ENCODE data around the gene MRPL21. TPM values are rescaled to one million over a fixed set of nuclear protein-coding genes. Genes with fewer than 3 reads are reported as not detected.

MRPL21 gene
- total and polyA plus RNA-seq, 2 of the 13 experiments (the other 11 are each of a cell fraction or from before 2014, with no cell fraction given), result 61.5 to 100 TPM

- WGBS (ENCODE audit: low lambda C conversion rate), result 92% methylated on average over 17 of the region's 17 CpGs
- Histone ChIP-seq H3K9me3 (ENCODE audit: low read length) (no peaks in the 10 kb centered on the region), H3K4me3 (replicated peaks in 1 of 3; ENCODE audit: insufficient read depth in 1 of 3, low read depth in 2 of 3, low read length in 3 of 3) (no peak overlapping the region), H3K79me2 (ENCODE audit: insufficient read depth, low read length) (no peaks in the 10 kb centered on the region), H3K27me3 (ENCODE audit: control insufficient read depth in 1 of 2, insufficient read depth in 2 of 2, low read length in 2 of 2) (no peaks in the 10 kb centered on the region; a peak in 1 of 5 replicates), H2AFZ (ENCODE audit: low read length) (no peak overlapping the region), H3K27ac (ENCODE audit: extremely low read length, insufficient read depth, low read length) (no peak overlapping the region), H3K4me2 (ENCODE audit: low read depth, low read length) (no peak overlapping the region), H3K36me3 (replicated peaks in 1 of 2; ENCODE audit: control insufficient read depth in 1 of 2, insufficient read depth in 2 of 2, low read length in 2 of 2) (peaks cover 19 to 65% of the 10 kb centered on the region in 2 experiments; a peak in 4 of 5 replicates), H3K9ac (ENCODE audit: insufficient read depth, low read depth, low read length) (no peak overlapping the region), H4K20me1 (ENCODE audit: insufficient read depth, low read length) (no peaks in the 10 kb centered on the region), H3K4me1 (ENCODE audit: insufficient read depth, low read length) (no peaks in the 10 kb centered on the region)
- intact Hi-C loops (cut with micrococcal nuclease; ENCODE audit: unreplicated experiment), result no loop called here
- in situ Hi-C loops (cut with HindIII; ENCODE audit: extremely low pct_ligation_motif_present, low pct_unique_long_range_greater_than_20kb), result no loop called here
- DNase-seq (ENCODE audit: low spot score), result no peak
- ChIA-PET CTCF (ENCODE audit: low intra/inter-chr PET ratio, low total read pairs) (no interaction called here), POLR2A (no interaction called here)
- no peak for FAIRE-seq
- no TSS peak for BruUV-seq (replicated peaks)
- TF ChIP-seq MLLT10 (CRISPR knock-in tag; IDR thresholded peaks at IDR 0.05) (no peak), MED13 (CRISPR knock-in tag; IDR thresholded peaks at IDR 0.05) (no peak), TMF1 (CRISPR knock-in tag; IDR thresholded peaks at IDR 0.05; ENCODE audit: low read depth) (no peak), BORCS8-MEF2B (CRISPR knock-in tag; IDR thresholded peaks at IDR 0.05) (no peak)
- TF ChIP-seq, protein P1, sequence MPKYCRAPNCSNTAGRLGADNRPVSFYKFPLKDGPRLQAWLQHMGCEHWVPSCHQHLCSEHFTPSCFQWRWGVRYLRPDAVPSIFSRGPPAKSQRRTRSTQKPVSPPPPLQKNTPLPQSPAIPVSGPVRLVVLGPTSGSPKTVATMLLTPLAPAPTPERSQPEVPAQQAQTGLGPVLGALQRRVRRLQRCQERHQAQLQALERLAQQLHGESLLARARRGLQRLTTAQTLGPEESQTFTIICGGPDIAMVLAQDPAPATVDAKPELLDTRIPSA (CRISPR knock-in tag; IDR thresholded peaks at IDR 0.05; ENCODE audit: borderline replicate concordance), result no peak
- ATAC-seq, result no peak
These were observed 28.3 kb upstream of the MRPL21 start for GRCh38 chr11:68931911-68932310.

DNA sequence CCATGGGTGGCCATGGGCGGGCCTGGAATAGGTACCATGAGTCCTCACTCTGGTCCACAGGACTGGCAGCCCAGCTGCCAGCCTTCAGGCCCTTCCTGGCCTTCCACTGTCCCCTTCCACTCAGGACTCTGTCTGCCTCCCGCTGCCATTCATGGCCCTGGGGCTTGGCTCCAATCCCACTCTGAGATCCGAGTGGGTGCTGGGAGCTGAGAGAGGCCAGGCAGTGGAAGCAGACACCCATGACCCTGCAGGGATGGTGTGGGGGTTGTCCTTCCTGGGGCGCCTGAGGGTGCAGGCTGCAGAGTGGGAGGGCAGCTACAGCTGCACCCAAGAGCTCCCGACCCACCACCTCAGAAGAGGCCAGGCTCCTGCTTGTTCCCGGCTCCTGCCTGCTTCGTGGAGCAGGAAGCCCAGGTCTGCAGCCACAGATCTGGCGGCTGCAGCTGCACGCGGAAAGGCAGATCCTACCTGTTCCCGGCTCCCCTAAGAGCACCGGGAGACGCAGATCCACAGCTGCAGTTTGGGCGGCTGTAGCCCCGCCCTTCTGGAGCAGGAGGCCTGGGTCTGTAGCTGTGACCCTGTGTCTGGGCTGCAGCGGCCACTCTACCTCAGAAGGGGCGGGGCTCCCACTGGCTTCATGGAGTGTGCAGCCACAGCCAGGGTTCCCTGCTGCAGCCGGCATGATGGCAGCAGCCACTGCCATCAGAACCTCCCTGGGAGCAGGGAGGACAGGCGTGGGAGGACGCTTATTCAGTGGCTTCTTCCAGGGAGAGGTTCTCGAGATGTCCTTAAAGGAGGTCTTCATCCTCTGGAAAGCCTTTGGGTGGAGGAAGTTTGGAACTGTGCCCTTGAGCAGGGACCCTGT is 27.6 kb upstream of the MRPL21 start:
- ChIA-PET CTCF (ENCODE audit: low intra/inter-chr PET ratio, low total read pairs) (no interaction called here), POLR2A (no interaction called here)
- H2AFZ ChIP-seq (ENCODE audit: low read length), result no peak overlapping the region
- no peak overlapping the region for H3K27ac ChIP-seq (ENCODE audit: extremely low read length, insufficient read depth, low read length)
- H3K4me3 ChIP-seq (replicated peaks in 1 of 3; ENCODE audit: insufficient read depth in 1 of 3, low read depth in 2 of 3, low read length in 3 of 3), result no peak overlapping the region
- H4K20me1 ChIP-seq (ENCODE audit: insufficient read depth, low read length), result no peaks in the 10 kb centered on the region
- no peak for FAIRE-seq
- no peak for DNase-seq (ENCODE audit: low spot score)
- H3K9me3 ChIP-seq (ENCODE audit: low read length), result peaks cover 1% of the 10 kb centered on the region; the same call in 1 of the 2 replicates
- H3K79me2 ChIP-seq (ENCODE audit: insufficient read depth, low read length), result no peaks in the 10 kb centered on the region
- ATAC-seq, result no peak
- intact Hi-C loops (cut with micrococcal nuclease; ENCODE audit: unreplicated experiment), result no loop called here
- in situ Hi-C loops (cut with HindIII; ENCODE audit: extremely low pct_ligation_motif_present, low pct_unique_long_range_greater_than_20kb), result no loop called here
- no peak overlapping the region for H3K9ac ChIP-seq (ENCODE audit: insufficient read depth, low read depth, low read length)
- H3K27me3 ChIP-seq (ENCODE audit: control insufficient read depth in 1 of 2, insufficient read depth in 2 of 2, low read length in 2 of 2), result no peaks in the 10 kb centered on the region; a peak in 1 of 5 replicates
- H3K36me3 ChIP-seq (replicated peaks in 1 of 2; ENCODE audit: control insufficient read depth in 1 of 2, insufficient read depth in 2 of 2, low read length in 2 of 2), result peaks cover 18 to 60% of the 10 kb centered on the region in 2 experiments; a peak in 4 of 5 replicates
- no peak for TF ChIP-seq TCF7L2 (IDR thresholded peaks at IDR 0.05; ENCODE audit: low read depth, low read length)
- peak; percentile 55 for TF ChIP-seq AGO2 (optimal IDR thresholded peaks at IDR 0.05; ENCODE audit: low read depth, low read length)
- no peak overlapping the region for H3K4me2 ChIP-seq (ENCODE audit: low read depth, low read length)
- H3K4me1 ChIP-seq (ENCODE audit: insufficient read depth, low read length), result no peaks in the 10 kb centered on the region
- 100% methylated on average over 7 of the region's 21 CpGs for WGBS (ENCODE audit: low lambda C conversion rate)
- no TSS peak for BruUV-seq (replicated peaks)

Data from HepG2 (cell line).